AG09309 (cell line): ENCODE data around the gene BRD9.
"Not testable (repeated sequence)": the region's sequence is repeated elsewhere in the genome, so short reads cannot be mapped to it uniquely, and the experiment has no call there.

Experiments
- DNase-seq: peaks from one replicate; pipeline ENCODE4 v3.0.0-alpha.2; 2010; ENCODE audit warnings: low read depth
- H3K4me3 ChIP-seq: 2 replicates; pipeline ENCODE4 v1.5.1; 2011; ENCODE audit warnings: mild to moderate bottlenecking, low read depth, low read length, moderate library complexity; ENCODE audit not compliant: control insufficient read depth
- TF ChIP-seq, protein P1 (sequence below): IDR thresholded peaks from 2 replicates; pipeline ENCODE4 v1.5.1; 2011; ENCODE audit warnings: mild to moderate bottlenecking, low read depth, low read length, inconsistent platforms; ENCODE audit not compliant: insufficient read depth, control insufficient read depth; ENCODE audit errors: missing control alignments

The BRD9 gene

GRCh38 chr5:883475-884181 lies 9.0 kb downstream of the BRD9 start:
- H3K4me3 ChIP-seq = no peak overlapping the region
- TF ChIP-seq, protein P1, sequence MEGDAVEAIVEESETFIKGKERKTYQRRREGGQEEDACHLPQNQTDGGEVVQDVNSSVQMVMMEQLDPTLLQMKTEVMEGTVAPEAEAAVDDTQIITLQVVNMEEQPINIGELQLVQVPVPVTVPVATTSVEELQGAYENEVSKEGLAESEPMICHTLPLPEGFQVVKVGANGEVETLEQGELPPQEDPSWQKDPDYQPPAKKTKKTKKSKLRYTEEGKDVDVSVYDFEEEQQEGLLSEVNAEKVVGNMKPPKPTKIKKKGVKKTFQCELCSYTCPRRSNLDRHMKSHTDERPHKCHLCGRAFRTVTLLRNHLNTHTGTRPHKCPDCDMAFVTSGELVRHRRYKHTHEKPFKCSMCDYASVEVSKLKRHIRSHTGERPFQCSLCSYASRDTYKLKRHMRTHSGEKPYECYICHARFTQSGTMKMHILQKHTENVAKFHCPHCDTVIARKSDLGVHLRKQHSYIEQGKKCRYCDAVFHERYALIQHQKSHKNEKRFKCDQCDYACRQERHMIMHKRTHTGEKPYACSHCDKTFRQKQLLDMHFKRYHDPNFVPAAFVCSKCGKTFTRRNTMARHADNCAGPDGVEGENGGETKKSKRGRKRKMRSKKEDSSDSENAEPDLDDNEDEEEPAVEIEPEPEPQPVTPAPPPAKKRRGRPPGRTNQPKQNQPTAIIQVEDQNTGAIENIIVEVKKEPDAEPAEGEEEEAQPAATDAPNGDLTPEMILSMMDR = no peak
- no peak for DNase-seq

- DNase-seq = no peak
- no peak overlapping the region for H3K4me3 ChIP-seq
- TF ChIP-seq, protein P1 = no peak
Measured at GRCh38 chr5:882253-883183, 10.1 kb downstream of the BRD9 start.

- TF ChIP-seq, protein P1 = no peak
- no peak overlapping the region for H3K4me3 ChIP-seq
- no peak for DNase-seq
Measured at GRCh38 chr5:881551-881935, 11.1 kb downstream of the BRD9 start.

- no peak overlapping the region for H3K4me3 ChIP-seq
- no peak for DNase-seq
- TF ChIP-seq, protein P1 = no peak
Measured at GRCh38 chr5:880816-881550, 11.6 kb downstream of the BRD9 start.

DNA sequence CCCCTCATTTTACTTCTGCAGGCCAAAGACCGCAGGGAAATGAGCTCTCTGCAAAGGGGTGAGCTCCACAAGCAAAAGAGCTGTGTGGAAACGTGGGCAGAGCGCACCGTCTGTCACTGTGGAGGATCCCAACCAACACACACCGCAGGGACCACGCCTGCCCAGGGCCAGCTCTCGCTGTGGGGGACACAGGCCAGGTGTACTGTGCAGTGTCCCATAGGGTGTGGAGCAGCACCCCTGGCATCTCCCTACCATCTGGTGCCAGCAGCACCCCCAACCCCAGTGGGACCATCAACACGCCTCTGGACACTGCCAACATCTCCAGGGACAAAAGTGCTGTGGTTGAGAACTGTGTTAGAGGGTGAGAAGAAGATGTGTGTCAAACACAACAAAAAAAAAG lies 13.9 kb downstream of the BRD9 start:
- DNase-seq, H3K4me3 ChIP-seq: not testable (repeated sequence)

GRCh38 chr5:878125-878524 lies 14.5 kb downstream of the BRD9 start:
- H3K4me3 ChIP-seq = no peak overlapping the region
- TF ChIP-seq, protein P1 = no peak
- DNase-seq = no peak
